ENCODE data around the gene DDI1.

DNA sequence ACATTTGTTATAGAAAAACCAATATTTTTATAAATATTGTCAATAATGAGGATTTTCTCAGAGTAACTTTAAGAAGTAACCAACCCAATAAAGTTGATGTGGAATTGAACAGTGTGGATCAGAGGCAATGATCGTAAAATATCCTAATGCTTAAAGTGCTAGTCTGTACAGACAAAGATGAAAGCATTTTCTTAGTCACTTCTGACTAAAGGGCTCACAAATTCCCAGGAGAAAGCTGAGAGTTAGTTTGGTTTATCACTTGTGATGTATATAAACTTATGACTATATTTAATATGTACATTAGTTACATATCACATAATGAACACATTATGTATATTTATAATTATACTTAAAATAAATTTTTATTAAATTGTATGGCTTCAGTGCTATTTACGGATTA, 25.4 kb upstream of the DDI1 start:
- TF ChIP-seq, protein P1, sequence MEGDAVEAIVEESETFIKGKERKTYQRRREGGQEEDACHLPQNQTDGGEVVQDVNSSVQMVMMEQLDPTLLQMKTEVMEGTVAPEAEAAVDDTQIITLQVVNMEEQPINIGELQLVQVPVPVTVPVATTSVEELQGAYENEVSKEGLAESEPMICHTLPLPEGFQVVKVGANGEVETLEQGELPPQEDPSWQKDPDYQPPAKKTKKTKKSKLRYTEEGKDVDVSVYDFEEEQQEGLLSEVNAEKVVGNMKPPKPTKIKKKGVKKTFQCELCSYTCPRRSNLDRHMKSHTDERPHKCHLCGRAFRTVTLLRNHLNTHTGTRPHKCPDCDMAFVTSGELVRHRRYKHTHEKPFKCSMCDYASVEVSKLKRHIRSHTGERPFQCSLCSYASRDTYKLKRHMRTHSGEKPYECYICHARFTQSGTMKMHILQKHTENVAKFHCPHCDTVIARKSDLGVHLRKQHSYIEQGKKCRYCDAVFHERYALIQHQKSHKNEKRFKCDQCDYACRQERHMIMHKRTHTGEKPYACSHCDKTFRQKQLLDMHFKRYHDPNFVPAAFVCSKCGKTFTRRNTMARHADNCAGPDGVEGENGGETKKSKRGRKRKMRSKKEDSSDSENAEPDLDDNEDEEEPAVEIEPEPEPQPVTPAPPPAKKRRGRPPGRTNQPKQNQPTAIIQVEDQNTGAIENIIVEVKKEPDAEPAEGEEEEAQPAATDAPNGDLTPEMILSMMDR (conservative IDR thresholded peaks at IDR 0.05; ENCODE audit: low read depth, low read length): no peak
- TF ChIP-seq MAFK (IDR thresholded peaks at IDR 0.05; ENCODE audit: low read depth, low read length) (no peak), POLR2A (IDR thresholded peaks at IDR 0.05; ENCODE audit: low read depth, low read length) (no peak), CEBPB (IDR thresholded peaks at IDR 0.05; ENCODE audit: low read depth, low read length) (no peak)

Measured in IMR-90 (cell line).